HG02970 (cell line): Measurements from ENCODE around the gene WDFY3.

Experiments
- ATAC-seq: cut with Tn5 transposase; IDR thresholded peaks from one replicate; pipeline ENCODE4 v1.9.1; 2021; ENCODE audit warnings: mild to moderate bottlenecking, moderate library complexity, moderate number of reproducible peaks; ENCODE audit not compliant: unreplicated experiment, low FRiP score

Gene WDFY3

DNA sequence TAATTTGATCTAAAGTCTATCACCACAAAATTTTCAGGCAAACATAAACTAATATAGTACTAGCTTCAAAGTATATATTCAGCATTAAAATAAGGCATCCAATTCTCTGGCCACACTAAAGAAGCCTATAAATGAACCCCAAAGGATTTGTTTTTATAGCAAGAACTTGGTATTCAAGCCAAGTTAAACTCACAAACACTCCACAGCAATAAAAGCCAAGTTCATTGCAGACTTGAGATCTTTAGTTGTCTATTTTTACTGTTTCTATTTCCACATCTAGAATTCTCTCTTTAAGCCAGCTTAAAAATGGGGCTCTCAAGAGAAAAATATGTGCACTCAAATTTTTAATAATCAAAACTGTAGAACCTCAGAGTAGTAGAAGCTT is 51.1 kb downstream of the WDFY3 start:
- ATAC-seq: no peak

DNA sequence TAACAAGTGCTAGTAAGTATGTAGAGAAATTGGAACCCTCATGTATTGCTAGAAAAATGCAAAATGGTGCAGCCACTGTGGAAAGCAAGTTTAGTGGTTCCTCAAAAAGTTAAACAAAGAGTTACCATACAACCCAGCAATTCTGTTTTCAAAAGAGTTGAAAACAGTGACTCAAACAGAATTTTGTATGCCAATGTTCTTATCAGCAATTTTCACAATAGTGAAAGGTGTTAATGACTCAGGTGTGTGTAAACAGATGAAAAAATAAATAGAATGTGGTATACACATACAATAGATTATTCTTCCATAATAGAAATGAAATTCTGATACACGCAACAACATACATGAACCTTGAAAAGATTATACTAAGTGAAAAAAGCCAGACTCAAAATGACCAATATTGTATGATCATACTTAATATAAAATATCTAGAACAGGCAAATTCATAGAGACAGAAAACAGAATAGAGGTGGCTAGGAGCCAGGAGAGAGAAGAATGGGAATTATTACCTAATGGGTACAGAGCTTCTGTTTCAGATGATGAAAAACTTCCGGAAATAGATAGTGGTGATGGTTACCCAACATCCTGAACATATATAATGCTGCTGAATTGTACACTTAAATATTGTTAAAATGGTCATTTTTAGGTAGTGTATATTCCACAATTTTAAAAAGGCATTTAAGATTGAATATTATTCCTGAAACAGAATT is 51.6 kb downstream of the WDFY3 start:
- no peak for ATAC-seq

DNA sequence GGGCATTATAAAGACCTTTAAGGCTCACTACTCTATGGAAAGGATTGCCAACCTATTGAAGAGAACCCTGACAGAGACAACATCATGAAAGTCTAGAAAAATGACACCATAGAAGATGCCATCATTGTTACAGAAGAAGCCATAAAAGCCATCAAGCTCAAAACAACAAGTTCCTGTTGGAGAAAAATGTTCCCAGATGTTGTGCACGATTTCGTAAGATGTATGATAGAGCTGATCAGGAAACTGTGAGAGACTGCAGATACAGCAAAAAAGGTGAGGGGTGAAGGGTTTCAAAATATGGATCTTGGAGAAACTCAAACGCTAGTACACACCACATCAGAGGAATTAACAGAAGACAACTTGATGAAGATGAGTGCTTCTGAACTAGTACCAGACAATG is 53.3 kb downstream of the WDFY3 start:
- no peak for ATAC-seq

DNA sequence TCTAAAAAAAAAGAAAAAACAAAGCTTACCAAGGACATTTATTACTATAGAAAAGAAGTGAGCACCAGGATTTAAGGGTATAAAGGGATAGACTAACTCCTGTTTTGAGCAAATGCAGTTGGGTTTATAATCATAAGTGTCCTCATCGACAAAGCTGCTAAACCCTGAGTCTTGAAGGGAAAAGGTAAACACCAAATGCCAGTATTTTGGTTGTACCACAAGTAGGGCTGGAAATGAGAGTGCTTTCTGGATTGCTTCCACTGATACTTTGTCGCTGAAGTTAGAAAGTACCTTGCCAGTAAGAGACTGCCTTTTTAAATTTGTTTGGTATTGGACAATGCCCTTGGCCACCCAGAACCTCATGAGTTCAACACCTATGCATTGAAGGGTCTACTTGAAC is 53.7 kb downstream of the WDFY3 start:
- ATAC-seq: no peak

DNA sequence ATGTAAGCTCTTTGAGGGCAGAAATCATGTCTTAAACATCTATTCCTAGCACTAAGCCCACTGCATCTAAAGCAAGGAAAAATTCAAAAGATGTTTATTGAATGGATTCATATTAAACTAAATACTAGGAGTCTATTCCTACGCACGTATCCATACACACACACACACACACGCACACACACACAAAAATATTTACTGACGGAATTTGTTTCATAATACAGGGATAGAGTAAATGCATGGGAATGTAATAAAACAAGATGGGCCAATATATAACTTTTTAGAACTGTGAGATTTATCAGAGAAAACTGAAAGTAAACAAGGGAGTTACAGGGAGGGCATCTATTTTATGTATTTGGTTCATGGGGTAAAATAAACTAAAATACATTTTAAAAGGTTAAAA is 57.6 kb downstream of the WDFY3 start:
- ATAC-seq: no peak

DNA sequence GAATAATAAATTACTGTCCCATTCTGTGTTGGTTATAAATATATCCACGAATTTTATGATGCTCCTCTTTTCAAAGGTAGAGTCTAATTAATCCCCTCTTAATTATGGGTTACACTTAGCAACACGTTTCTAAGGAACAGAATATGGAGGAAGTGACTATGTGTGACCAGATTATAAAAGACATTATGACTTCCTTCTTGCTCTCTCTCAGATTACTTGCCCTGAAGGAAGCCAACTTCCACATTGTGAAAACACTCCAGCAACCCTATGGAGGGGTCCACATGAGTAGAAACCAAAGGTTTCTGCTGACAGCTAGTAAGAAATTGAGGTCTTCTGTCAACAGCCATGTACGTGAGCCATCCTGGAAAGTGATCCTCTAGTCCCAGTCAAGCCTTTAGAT is 59.3 kb downstream of the WDFY3 start:
- ATAC-seq: no peak

DNA sequence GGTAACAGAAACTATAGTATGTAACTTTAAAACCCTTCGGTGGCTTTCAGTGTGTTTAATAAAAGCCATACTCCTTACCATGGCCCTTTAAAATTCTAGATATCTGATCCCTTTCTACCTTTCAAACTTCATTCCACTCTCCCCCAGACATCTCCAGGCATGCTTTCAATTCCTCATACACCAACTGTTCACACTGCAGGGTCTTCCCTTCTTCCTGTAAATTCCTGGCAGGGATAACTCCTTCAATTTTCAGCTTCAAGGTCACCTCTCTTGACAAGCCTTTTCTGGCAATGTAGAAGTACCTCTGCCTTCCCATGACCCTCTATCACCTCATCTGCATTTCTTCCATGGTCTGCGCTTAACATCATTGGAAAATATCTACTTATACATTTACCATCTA is 60.8 kb downstream of the WDFY3 start:
- no peak for ATAC-seq

DNA sequence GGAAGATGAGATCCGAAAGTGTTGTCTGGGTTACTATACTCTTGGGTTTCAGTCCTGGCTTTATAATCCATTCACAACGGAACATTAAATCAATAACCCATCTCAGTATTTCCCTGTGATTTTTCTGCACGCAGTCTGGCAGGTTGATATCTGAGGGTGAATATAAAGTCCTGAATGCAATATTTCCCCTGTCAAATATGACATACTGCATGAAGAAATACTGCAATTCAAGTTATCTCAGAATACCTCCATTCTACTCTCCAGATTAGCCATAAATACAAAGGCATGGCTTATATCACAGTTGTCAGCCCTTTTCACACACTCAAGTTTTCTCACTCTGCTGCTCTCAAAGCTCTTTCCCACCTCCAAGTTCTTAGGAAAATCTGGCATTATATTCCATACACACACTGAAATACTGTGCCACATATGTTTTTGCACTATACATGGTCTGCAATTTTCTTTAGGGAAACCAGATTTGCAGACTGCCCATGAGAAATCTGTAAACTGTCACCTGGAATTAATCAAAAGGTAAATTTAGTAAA is 64.7 kb downstream of the WDFY3 start:
- ATAC-seq: no peak

DNA sequence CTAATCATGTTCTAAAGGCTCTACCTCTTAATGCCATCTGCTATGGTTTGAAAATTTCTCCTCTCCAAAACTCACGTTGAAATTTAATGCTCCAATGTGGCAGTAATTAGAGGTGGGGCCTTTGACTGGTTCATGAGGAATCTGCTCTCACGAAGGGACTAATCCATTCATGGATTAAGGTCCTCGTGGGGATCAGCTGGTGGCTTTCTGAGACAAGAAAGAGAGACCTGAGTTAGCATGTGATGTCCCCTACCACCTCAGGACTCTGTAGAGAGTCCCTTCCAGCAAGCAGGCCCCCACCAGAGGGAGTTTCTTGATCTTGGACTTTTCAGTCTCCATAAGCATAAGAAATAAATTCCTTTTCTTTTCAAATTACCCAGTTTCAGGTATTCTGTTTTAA is 65.3 kb downstream of the WDFY3 start:
- no peak for ATAC-seq

DNA sequence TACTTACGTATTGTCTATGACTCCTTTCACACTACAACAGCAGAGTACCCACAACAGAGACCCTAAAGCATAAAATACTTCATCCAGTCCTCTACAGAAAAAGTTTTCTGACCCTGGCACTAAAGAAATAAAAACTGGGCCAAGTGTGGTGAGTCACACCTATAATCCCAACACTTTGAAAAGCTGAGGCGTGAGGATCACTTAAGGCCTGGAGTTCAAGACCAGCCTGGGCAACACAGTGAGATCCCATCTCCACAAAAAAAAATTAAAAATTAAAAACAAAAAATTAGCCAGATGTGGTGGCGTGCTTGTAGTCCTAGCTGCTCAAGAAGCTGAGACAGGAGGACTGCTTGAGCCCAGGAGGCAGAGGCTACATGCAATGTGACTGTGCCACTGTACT is 66.9 kb downstream of the WDFY3 start:
- ATAC-seq: no peak

DNA sequence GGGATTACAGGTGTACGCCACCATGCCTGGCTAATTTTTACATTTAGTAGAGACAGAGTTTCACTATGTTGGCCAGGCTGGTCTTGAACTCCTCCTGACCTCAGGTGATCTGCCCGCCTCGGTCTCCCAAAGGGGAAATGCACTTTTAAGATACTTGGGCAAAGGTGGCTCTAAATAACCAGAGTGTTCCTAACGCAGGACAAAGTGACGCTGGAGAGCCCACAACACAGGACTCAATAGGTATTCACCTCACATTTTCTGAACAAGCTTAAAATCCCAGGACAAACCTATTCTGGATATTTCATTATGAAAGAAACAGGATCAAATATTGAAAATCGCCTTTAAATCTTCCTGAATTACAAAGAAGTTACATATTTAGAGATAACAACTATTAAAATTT is 69.0 kb downstream of the WDFY3 start:
- no peak for ATAC-seq

DNA sequence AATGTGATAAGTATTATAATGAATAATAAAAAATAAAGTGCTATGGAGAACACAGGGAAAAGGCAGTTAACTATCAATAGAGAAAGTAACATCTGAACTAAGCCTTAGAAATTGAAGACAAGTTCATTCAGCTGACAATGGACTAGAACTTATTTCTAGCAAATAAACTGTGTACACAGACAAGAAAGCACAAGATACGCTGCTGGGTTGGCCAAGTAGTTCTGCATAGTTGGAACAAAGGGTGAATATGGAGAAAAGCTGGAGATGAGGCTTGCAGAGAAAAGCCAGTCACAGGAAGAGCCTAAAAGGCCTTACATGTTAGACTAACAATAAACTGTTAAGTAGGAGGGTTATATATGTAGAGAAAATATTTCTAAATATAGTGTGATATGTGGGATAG is 71.2 kb downstream of the WDFY3 start:
- ATAC-seq: no peak

DNA sequence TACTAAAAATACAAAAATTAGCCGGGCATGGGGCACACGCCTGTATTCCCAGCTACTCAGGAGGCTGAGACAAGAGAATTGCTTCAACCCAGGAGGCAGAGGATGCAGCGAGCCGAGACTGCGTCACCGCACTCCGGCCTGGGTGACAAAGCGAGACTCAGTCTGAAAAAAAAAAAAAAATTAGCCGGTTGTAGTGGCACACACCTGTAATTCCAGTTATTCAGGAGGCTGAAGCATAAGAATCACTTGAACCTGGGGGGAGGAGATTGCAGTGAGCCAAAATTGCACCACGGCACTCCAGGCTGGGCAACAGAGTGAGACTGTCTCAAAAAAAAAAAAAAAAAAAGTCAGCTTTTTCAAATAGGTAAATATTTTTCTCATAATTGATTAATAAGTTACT is 71.9 kb downstream of the WDFY3 start:
- ATAC-seq: no peak

DNA sequence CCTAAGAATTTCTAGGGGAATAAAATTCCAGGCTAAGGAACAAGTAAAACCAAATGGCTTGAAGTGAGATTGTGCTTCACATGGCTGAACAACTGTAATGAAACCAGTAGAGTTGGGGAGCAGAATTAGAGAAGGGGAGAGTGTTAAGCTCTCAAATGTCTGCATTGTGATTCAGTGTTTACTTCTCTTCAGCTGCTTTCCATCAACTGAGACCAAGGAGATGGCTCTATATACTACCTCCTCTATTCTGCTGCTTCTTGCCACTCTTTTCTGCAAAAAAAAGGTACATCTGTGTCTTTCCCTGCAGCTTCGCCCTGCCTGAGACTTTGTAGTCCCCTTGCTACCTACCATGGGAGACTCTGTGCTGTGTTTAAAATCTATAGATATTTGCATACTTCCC is 73.5 kb downstream of the WDFY3 start:
- no peak for ATAC-seq

DNA sequence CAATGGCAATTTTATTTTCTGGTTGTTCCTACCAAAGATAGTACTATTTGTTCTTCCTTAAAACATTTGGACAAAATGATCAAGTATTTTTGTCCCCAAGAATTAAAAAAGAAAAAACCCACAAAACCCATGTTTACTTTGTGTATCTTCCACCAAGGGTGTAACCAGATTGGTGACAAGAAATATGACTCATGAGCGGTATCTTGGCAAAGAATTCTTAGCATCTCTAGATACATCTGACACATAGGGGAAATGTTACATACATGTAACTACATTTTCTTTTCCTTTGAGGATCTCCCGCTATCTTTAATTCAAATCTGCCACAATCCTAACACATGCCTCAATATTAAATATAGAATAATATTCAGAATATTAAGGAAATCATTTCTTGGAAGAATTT is 78.7 kb downstream of the WDFY3 start:
- no peak for ATAC-seq

DNA sequence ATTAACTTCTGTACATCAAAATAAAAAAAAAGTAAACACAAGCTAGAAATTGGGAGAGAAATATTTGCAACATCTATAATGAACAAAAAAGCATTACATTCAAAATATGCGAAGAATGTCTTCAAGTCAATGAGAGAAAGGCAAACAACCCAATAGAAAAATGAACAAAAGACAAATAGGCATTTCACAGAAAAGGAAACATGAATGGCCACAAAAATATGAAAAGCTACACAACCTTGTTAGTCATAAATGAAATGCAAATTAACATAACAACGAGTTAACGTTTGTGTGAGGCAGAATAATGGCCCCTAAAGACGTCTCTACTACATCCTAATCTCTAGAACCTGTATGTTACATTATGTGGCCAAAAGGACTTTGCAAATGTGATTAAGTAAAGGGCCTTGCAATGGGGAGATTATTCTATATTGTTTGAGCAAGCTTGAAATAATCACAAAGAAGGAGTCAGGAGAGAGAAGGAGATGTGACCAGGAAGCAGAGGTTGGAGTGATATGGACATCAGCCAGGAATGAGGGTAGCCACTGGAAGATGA is 86.8 kb downstream of the WDFY3 start:
- no peak for ATAC-seq

DNA sequence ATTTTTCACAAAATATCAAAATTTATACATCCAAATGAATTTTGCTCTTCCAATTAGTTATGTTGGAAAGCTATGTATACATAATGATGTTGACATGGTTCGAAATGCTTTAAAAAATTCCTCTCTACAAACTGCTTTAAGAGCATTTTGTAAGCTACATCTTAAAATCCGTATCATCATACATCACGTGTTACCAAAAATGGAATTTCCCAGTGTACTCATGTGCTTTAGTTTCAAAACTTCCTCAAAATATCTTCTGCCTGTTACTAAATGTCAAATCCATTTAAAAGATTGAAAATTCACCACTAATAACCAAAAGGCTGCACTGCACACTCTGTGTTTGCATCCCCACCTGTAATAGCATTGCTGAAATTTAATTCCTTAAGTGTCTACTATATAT is 87.9 kb downstream of the WDFY3 start:
- ATAC-seq: no peak

DNA sequence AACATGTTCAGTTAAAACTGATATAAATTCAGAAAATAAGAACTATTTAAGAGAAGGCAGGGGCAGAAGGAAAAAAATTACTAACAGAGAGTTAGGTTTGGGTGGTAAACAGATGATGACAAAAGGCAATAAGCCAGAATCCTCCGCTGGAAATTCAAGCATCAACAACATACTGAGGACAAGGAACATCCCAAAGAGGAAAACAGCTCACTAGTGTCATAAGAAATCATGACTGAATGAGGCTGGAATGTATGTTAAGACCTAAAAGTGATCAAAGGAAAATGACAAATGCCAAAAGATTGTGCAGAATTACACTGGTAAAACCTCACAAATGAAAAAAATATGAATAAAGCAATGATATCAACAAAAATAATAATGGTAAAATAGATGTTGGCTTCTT is 88.4 kb downstream of the WDFY3 start:
- ATAC-seq: no peak

DNA sequence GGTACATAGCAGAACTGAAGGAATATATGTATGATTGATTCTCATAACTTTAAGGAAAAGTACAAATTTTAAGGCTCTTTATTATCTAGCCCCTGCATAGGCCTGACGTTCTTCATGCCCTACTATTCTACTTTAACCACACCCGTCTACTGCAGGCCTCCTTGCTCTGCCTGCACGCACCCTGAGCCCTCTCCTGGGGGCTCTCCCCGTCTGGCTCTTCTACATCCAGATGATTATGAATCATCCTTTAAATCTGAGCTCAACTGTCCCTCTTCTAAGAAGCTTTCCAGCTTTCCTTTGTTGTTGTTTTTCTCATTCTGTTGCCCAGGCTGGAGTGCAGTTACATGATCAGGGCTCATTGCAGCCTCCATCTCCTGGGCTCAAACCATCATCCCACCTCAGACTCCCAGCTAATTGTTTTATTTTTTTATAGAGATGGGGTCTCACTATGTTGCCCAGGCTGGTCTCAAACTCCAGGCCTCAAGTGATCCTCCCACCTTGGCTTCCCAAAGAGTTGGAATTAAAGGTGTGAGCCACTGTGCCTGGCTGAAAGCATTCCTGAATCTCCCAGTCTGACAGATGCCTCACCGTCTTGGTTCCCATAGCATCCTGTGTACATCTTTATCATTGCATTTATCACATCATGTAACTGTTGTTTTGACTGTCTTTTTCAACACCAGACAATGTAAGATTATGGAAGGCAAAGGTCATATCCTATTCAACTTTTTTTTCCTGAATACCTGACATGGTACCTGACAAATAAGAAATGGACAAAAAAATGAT is 89.2 kb downstream of the WDFY3 start:
- ATAC-seq: no peak

DNA sequence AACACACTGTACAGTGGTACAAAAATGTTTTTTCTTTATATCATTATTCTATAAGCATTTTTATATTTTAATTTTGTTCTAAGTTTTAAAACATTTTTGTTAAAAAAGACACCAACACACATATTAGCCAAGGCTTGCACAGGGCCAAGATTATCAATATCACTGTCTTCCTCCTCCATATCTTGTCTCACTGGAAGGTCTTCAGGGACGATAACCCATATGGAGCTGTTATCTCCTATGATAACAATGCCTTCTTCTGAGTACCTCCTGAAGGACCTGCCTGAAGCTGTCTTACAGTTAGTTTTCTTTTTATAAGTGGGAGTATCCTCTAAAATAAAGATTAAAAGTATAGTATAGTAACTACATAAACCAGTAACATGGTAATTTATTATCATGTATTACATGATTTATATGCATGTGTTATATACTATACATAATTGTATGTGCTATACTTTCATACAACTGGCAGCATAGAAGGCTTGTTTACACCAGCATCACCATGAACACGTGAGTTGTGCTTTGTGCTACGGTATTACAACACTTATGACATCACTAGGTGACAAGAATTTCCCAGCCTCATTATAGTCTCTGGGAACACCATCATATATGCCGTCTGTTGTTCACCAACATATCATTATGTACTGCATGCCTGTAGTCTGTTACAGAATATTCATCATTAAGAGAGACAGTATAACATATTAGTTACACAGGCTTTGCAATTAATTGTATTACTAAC is 90.7 kb downstream of the WDFY3 start:
- no peak for ATAC-seq

DNA sequence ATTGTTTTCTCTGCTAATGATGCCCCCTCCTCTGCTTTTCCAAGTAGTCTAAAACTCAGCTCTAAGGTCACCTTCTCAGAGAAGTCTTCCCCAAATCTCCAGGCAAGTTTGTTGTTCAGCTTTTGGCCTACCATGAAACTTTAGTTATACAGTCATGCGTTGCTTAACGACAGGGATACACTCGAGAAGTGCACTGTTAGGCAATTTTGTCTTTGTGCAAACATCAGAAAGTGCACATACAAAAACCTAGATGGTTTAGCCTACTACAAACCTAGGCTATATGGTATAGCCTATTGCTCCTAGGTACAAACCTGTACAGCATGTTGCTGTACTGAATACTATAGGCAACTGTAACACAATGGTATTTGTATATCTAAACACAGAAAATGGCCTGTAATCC is 91.9 kb downstream of the WDFY3 start:
- ATAC-seq: no peak
